GM12878 (cell line): ENCODE measurements around the gene DST. TPM values are rescaled to one million over a fixed set of nuclear protein-coding genes. Genes with fewer than 3 reads are reported as not detected.
A peak's percentile ranks its signal among the peaks of the same experiment; 100 is the strongest.

ENCODE experiments used
- CHD4 ChIP-seq: fragments of 200-600 bp; sonication (generic); IDR thresholded peaks from 2 replicates; pipeline ENCODE4 v1.6.1; 2016; ENCODE audit warnings: mild to moderate bottlenecking
- ELK1 ChIP-seq: IDR thresholded peaks from 2 replicates; pipeline ENCODE4 v1.6.1; 2012; ENCODE audit warnings: low read depth, low read length, improper control_type of control experiment
- ETV6 ChIP-seq, 2 experiments: fragments of 450-650 bp in 1 of 2; IDR thresholded peaks in 1 of 2; conservative IDR thresholded peaks in 1 of 2; 2 replicates each; pipeline ENCODE4 v1.6.1; 2014; ENCODE audit warnings: antibody characterized with exemption in 1 of 2, borderline replicate concordance in 1 of 2, low read depth in 1 of 2, mild to moderate bottlenecking in 1 of 2, moderate library complexity in 1 of 2
- HDAC6 ChIP-seq: fragments of 200-600 bp; sonication (generic); IDR thresholded peaks from one replicate; pipeline ENCODE4 v1.8.0; 2017; ENCODE audit warnings: antibody characterized with exemption; ENCODE audit not compliant: unreplicated experiment
- HDGF ChIP-seq: fragments of 450-650 bp; IDR thresholded peaks from 2 replicates; pipeline ENCODE4 v1.6.1; 2016; ENCODE audit warnings: antibody characterized with exemption
- IKZF1 ChIP-seq: fragments of 450-650 bp; conservative IDR thresholded peaks from 2 replicates; pipeline ENCODE4 v1.6.1; 2017; ENCODE audit warnings: antibody characterized with exemption, mild to moderate bottlenecking
- KAT2A ChIP-seq: conservative IDR thresholded peaks from 2 replicates; pipeline ENCODE4 v1.6.1; 2011; ENCODE audit warnings: low read depth, low read length; ENCODE audit not compliant: control insufficient read depth
- POLR2AphosphoS5 ChIP-seq: IDR thresholded peaks from 2 replicates; pipeline ENCODE4 v1.6.1; 2011; ENCODE audit warnings: mild to moderate bottlenecking, low read length, inconsistent platforms
- RUNX3 ChIP-seq: IDR thresholded peaks from 2 replicates; pipeline ENCODE4 v1.6.1; 2012; ENCODE audit warnings: low read length, inconsistent platforms
- SMC3 ChIP-seq: IDR thresholded peaks from 2 replicates; pipeline ENCODE4 v1.6.1; 2011; ENCODE audit warnings: low read length, improper control_type of control experiment, borderline replicate concordance
- TBL1XR1 ChIP-seq: IDR thresholded peaks from 2 replicates; pipeline ENCODE4 v1.6.1; 2012; ENCODE audit warnings: low read depth, low read length, improper control_type of control experiment
- TCF7 ChIP-seq: IDR thresholded peaks from 2 replicates; pipeline ENCODE4 v1.6.1; 2014; ENCODE audit warnings: antibody characterized with exemption, borderline replicate concordance
- YBX1 ChIP-seq: fragments of 450-650 bp; IDR thresholded peaks from 2 replicates; pipeline ENCODE4 v1.6.1; 2016; ENCODE audit warnings: antibody characterized with exemption
- ZBED1 ChIP-seq: IDR thresholded peaks from 2 replicates; pipeline ENCODE4 v1.6.1; 2016; ENCODE audit warnings: borderline replicate concordance
- ZNF384 ChIP-seq: IDR thresholded peaks from 2 replicates; pipeline ENCODE4 v1.6.1; 2012; ENCODE audit warnings: low read depth, mild to moderate bottlenecking, low read length, improper control_type of control experiment, borderline replicate concordance
- ZZZ3 ChIP-seq: IDR thresholded peaks from 2 replicates; pipeline ENCODE4 v1.6.1; 2011; ENCODE audit warnings: low read depth; ENCODE audit not compliant: control insufficient read depth, insufficient read length
- polyA plus RNA-seq, 11 experiments: library from polyadenylated mRNA; depleted of rRNA in 4 of 11; unstranded in 6 of 11; stranded (reverse) in 5 of 11; fragments of >200 nt; fragmentation: Nextera tagmentation in 4 of 11; fragmentation: Illumina TruSeq in 1 of 11; extraction: Ambion mirVana in 4 of 11; extraction: Trizol in 1 of 11; gene quantifications; 1 replicate in 1 of 11; 2 replicates in 10 of 11; pipeline versions ENCODE4 v1.2.1 to v1.2.3, GENCODE V29; 2011 to 2016; ENCODE audit warnings: inconsistent platforms in 2 of 11, missing spikeins in 2 of 11, low read depth in 1 of 11
- total RNA-seq, 4 experiments: library from RNA; depleted of rRNA in 3 of 4; stranded (reverse); fragments of >200 nt in 3 of 4; fragmentation: Illumina TruSeq in 1 of 4; extraction: Trizol in 1 of 4; gene quantifications; 2 replicates each; pipeline versions ENCODE4 v1.2.1 to v1.2.3, GENCODE V29; 2013 to 2021

Gene DST
- total and polyA plus RNA-seq, 10 of the 15 experiments (the other 5 are each of a cell fraction or from before 2014, with no cell fraction given) = 32.1 to 156 (median 75.0) TPM

GRCh38 chr6:56595490-56596122, 47.1 kb downstream of the DST start (continued):
- TF ChIP-seq RUNX3 (no peak), ELK1 (no peak), ETV6 (conservative IDR thresholded peaks at IDR 0.05 in 1 of 2, IDR thresholded peaks at IDR 0.05 in 1 of 2; ENCODE audit: borderline replicate concordance in 1 of 2, low read depth in 1 of 2) (no peak), HDAC6 (no peak), SMC3 (peak; percentile 52; the same call in 1 of the 2 replicates), CHD4 (no peak), HDGF (no peak), ZNF384 (no peak), TCF7 (no peak), YBX1 (no peak), IKZF1 (no peak), ZBED1 (no peak), KAT2A (no peak), TBL1XR1 (no peak), ZZZ3 (no peak), POLR2AphosphoS5 (no peak)
